GM18907 (cell line): ENCODE measurements around the gene ZNF524.
A peak's percentile ranks its signal among the peaks of the same experiment; 100 is the strongest.

Experiments
- ATAC-seq: cut with Tn5 transposase; IDR thresholded peaks from one replicate; pipeline ENCODE4 v1.9.1; 2021; ENCODE audit warnings: mild to moderate bottlenecking, moderate library complexity; ENCODE audit not compliant: unreplicated experiment

Gene ZNF524

DNA sequence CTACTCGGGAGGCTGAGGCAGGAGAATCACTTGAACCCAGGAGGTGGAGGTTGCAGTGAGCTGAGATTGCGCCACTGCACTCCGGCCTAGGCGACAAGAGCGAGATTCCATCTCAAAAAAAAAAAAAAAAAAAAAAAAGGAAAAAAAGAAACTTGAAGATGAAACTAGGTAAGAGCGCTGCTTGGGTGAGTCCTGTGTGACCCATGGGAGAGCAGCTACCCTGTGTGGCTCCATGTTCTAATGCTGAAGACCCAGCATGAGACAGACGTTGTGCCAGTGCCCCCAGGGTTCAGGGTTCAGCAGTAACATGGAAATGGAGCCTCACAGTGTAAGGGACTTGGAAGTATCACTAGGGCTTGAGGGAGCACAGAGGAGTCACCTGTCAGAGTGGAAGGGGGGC, 18.3 kb downstream of the ZNF524 start:
- no peak for ATAC-seq

DNA sequence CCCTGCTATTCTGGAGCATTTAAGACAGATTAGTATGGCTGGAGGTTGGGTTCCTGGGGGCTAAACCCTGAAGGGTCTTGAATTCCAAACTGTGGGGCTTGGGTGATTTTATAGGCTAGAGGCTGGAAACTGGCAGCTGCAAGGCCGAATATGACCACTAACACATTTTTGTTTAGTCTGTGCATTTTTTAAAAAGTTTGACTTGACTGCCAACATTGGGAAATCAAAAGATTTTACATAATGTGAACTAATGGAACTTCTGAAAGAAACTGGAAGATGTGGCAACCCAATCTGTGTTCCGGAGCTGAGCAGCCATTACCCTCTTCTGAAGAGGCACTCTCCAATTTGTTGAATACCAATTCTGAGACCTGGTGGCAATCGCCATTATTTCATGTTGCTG, 19.2 kb downstream of the ZNF524 start:
- no peak for ATAC-seq

DNA sequence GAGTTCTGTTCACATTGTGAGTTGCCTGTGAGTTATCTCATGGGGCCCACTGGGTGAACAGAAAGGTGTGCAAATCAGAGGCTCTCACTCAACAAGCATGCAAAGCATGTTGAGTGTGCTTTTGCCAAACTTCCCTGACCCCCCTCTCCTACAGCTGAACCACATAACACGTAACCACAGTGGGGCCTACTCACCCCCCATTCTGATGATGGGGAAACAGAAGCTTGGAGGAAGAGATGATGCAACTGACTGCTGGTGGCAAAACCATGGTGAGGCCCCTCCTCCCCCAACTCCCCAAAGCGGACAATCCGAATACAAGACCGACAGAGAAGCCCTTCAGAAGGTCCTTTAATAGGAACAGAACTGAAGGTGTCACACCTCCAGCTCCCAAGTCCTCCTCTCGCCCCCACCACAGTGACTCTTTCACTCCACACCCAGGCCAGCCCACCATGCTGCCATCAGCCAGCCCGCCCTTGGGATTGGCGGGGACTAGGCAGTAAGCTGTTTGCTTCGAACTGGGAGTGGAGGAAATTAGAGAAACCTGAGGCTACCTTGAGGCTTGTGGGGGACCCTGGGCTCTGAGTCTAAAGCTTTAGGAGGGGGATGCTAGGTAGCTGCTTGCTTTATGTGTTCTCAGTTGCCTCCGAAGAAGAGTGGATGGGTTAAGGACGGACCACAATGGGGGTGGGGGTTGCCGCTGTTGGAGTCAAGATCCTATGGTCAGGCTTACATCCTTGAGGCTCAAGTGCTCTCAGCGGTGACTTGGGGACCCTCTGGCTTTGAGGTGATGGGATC, 20.5 kb downstream of the ZNF524 start:
- no peak for ATAC-seq

DNA sequence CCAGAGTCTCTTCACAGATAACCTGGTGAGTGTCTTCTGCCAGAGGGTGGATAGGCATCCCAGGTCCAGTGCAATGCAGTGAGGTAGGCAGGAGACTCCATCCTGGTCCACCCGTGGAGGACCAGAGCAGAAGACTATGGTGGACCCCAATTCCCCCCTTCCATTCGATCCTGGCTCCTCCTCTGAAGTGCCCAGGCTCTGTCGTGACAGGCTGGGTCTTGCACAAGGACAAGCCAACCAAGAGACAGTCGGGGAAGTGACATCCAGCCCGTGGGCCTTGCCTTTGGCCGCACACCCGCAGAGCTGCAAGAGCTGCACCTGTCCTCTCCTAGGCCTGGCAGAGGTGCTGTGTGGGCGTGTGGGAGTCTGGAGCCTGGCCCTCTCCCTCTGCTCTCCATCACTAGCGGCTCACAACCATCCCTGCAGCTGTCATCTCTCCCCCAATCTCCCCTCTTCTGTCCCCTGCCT, 21.2 kb downstream of the ZNF524 start:
- ATAC-seq: no peak

DNA sequence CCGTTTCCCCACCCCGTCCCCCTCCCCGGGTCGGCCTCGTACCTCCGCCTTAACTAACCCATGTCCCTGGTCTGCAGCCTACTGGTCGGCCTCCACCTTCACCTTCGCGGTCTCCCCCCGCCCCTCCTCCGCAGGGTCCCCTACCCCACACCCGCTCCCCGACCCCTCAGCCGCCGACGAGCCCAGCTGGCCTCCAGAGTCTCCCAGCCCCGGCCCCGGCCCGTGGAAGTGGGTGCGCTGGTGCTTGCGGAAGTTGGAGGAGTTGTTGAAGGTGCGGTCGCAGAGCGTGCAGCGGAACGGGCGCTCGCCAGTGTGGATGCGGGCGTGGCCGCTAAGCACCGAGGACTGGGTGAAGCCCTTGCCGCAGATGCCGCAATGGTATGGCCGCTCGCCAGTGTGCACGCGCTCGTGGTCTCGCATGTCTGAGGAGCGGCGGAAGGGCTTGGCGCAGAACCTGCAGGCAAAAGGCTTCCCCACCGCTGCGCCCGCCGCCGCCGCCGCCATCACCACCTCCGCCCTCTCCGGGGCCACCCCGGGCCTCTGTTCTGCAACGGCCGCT, 21.7 kb downstream of the ZNF524 start:
- no peak for ATAC-seq

DNA sequence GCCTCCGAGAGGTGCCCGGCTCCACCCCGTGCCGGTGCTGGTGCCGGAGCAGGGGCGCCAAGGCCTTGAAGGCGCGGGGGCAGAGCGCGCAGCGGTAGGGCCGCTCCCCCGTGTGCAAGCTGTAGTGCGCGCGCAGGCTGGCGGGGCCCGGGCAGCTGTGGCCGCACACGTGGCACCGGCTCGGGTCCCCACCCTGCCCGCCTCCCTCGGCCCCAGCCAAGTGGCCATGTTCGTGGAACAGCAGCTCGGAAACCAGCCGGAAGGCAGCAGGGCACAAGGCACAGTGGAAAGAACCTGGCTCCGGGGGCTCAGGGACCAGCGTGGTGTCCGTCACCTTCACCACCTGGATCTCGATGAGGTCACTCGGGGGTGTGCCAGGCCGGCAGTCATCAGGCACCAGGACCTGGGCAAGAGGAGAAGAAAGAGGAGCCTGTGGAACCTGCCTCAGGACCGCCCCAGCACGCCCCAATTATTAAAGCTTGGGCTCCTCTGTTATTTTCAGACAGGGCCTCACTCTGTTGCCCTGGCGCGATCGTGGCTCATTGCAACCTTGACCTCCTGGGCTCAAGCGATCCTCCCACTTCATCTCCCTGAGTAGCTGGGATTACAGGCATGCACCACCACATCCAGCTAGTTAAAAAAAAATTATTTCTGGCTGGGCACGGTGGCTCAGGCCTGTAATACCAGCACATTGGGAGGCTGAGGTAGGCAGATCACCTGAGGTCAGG, 22.3 kb downstream of the ZNF524 start:
- no peak for ATAC-seq

DNA sequence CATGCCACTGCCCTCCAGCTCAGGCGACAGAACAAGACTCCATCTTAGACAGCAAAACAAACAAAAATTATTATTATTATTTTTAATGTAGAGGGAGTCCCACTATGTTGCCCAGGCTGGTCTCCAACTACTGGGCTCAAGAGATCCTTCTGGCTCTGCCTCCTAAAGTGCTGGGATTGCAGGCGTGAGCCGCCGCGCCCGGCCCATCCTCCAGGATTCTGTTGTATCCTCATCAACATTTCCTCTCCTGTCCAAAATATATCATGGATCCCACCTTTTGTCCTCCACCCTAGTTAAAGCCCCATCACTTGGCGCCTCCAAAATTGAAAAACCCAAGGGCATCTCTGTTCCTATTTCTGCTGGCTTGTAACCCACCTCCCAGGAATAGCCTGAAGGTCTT, 23.0 kb downstream of the ZNF524 start:
- no peak for ATAC-seq

DNA sequence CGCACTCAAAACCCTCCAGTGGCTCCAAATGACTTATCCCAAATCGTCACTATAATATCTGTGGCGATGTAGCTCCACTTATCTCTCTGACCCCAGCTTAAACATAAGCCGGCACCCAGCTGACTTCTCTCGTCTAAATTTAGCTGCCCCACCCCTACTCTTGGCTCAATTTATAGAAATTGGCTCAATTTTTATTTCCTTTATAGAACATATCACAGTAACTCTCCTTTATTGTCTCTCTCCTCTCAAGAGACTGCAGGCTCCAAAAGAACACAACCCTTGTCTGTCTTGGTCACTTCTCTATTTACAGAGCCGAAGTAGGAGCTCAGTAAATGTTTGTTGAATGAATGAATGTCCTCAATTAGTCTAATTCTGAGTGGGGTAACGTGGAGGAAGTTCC, 23.5 kb downstream of the ZNF524 start:
- no peak for ATAC-seq

DNA sequence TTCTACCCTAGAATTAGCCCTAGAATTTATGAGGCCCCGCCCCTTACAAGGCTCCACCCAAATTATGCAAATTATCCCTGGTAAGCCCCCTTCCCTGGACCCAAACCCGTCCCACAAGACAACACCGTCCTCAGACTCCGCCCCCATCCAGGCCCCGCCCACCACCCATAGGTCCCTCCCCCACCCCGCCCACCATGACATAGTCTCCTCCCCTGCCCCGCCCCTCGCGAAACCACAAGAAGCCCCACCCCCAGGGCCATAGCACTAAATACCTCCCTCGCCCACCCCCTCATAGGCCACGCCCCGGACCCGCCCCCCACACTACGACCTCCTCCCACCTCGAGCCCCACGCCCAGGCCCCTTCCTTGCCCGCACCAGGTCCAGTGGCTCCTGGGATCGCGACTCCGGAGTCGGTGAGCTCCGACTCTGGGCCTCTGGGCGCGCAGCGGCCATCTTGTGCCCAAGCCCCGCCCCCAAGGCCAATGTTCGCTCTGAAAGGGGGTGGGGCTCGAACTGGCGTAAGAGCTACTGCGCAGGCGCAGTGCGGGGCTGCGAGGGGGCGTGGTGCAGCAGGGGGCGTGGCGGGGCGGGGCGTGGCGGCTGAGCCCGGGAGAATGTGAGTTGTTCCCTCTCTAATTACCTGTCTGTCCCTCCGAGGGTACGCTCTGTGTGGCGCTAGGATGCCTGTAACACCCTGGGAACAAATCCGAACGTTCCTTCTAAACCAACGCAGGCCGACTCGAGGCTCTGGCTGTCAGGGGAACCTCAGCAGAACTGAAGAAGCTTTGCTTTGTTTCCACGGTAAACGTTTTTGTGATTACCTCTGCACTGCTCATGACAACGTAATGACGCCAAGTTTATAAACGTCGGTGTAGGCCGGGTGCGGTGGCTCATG, 24.3 kb downstream of the ZNF524 start, which contains the start of gene ZNF784:
ZNF784 (minus strand) TSS at position 458 of the 895 bp plus-strand sequence; CDS start at position 453, 5 bp downstream.
- peak; percentile 50 for ATAC-seq

DNA sequence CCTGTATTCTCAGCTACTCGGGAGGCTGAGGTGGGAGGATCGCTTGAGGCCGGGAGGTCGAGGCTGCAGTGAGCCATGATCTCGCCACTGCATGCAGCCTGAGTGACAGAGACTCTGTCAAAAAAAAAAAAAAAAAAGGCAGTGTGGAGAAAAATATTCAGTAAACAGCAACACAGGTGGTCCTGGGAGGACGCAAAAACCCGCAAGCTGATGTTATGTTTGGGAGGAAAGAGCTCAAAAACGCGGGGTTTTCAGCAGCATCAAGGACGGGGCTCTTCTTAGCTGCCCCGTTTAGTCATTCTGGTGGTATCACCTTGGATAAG, 24.9 kb downstream of the ZNF524 start:
- no peak for ATAC-seq

DNA sequence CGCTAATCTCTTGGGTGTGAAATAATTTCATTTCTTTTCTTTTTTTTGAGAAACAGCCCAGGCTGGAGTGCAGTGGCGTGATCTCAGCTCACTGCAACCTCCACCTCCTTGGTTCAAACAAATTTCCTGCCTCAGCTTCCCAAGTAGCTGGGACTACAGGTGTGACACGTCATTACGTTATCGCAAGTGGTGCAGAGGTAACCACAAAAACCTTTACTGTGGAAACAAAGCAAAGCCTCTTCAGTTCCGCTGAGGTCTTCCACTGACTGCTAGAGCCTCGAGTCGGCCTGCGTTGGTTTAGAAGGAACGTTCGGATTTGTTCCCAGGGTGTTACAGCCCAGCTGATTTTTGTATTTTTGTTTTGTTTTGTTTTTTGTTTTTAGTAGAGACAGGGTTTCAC, 26.3 kb downstream of the ZNF524 start:
- ATAC-seq: no peak

DNA sequence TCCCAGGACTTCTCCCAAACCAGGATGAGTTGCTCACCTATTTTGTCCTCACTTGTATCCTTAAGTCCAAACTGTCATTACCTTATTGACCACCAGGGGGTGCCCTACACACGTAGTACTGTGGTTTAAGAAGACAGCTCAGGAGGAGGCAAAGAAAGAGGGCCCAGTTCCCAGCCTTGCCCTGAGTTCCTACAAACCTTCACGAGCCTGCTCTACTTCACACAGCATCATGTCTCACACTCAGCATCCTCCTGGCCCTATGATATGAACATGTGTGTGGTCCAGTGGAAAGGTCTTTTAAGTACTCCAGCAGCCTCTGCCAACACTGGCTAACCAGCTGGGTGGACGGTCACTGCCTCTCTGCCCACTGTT, 32.4 kb downstream of the ZNF524 start:
- no peak for ATAC-seq

DNA sequence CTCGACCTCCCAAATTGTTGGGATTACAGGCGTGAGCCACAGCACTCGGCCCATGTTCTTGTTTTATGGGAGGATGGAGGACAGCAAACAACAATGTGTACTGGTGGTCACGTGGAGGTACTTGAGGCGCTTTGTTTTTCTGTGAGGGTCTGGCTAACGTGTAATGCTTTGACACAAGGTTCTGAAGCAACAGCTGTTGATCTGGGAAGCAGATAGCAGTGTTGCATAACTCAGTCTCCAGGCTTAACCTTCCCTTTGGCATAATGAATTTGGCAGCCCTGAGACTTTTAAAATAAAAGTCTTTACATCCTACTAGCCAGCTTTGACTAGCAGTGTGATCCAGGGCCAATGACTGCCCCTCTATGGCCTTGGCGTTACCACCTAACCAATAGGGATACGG, 33.8 kb downstream of the ZNF524 start:
- ATAC-seq: no peak

DNA sequence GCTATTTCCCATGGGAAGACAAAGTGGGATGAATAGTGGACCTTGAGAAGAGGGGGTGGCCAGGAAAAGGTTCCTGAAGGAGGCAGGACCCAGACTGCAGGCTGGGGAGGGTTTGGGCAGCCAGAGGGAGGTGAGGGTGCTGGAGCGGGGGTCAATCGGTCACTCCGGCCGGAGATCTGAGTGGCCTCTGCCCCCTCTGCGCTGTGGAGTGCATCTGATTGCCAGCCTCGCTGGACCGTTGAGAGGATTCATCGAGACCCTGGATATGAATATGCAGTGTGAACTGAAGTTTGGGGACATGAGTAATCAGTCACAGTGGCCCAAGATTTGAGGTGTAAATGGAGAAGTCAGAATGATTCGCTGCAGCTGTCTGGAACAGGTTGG, 35.2 kb downstream of the ZNF524 start:
- no peak for ATAC-seq

DNA sequence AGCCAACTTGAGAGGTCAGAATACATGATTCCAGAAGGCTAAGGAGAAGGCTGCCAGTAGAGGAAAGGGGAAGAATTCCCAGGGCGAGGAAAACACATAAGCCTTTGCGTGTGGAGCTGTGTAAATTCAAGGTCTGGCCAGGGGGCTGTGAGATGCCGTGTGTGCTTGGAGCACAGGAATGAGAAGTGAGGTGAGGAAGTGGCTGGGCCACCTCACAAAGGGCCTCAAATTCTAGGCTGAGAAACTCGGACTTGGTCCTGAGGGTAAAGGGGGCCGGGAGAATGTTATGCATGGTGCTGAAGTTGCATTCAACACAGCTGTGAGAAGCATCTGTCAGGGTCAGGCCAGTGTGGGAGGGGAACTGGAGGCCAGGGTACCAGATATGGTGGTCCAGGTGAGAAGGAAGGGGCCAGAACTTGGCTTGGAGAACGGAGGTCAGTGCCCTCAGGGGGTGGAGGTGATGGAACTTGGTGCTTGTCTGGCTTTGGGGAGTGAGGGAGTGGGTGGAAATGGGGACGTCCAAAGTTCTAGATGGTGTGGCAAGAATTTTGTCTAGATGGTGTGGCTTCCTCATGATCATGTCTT, 35.9 kb downstream of the ZNF524 start:
- ATAC-seq: no peak

DNA sequence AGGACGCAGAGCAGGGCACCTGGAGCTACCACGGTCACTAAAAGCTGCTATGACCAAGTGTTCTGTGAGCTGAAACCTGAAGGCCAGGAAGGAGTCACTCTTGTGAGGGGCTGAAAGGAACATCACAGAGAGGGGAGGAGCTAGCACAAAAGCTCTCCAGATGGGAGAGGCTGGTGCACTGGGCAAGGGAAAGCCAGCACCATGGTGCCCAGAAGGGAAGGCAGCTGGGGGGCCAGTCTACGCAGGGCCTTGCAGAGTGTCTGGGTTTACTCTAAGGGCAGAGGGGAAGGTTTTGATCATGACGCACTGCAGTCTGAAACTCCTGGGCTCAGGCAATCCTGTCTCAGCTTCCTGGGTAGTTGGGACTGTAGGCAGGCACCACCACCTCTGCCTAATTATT, 36.6 kb downstream of the ZNF524 start:
- ATAC-seq: no peak

DNA sequence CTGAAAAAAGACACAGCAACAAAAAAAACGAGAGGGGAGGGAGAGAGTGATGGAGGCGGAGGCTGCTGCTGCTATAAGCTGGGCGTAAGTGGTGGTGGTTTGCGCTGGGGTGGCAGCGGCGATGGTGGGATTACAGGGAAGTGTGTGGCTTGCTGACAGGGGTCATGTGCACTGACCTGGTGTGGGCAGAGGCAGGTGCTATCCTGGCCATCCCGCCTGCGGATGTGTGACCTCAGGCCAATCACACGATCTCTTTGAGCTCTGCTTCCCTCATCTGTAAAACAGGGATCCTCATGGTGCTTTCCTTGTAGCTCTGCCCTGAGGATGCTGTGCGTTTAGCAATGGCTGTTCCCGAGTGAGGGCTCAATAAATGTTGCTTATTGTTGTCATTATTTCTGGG, 37.4 kb downstream of the ZNF524 start:
- no peak for ATAC-seq

DNA sequence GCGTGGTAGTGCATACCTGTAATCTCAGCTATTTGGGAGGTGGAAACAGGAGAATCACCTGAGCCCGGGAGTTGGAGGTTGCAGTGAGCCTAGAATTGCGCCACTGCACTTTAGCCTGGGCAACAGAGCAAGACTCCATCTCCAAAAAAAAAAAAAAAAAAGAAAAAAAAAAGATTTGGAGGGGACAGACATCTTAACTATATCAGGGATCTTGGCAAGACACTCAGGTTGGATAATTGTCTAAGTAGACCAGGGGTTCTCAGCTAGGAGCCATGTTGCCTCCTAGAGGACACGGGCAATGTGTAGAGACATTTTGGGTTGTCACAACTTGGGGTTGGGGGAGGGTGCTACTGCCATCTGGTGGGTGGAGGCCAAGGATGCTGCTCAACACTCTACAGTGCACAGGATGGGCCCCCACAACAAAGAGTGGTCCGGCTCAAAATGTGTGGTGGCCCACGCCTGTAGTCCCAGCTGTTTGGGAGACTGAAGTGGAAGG, 38.8 kb downstream of the ZNF524 start:
- no peak for ATAC-seq

DNA sequence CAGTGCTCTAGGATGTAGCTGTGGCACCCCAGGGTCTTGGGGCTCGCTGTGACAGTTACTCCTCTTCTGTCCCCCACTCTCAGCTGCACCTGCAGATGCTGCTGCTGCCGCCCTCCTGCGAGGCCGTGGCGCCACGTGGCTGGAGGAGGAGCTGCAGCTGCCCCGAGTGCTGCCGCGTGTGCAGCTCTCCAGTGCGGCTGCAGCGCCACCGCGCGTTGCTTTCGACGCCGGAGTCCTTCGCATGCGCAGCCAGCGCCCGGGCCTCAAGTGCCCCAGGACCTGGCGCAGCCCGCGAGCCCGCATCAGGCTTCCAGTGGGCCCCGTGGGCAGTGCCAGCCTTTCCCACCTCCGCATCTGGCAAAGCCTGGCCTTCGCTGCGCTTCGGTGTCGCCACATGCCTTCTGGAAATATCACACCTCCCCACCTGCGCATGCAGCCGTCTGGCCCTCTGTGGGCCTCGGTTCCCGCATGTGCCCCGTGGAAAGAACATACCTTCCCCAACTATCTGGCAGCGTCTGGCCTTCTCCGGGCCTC, 40.0 kb downstream of the ZNF524 start:
- ATAC-seq: no peak
